Chondrocyte (in vitro differentiated cells): ENCODE measurements around the gene RNF207. TPM values are rescaled to one million over a fixed set of nuclear protein-coding genes. Genes with fewer than 3 reads are reported as not detected.

Experiments
- DNase-seq: peaks from one replicate; pipeline ENCODE4 v3.0.0; 2021; ENCODE audit warnings: mixed read lengths, low spot score
- H3K27ac Mint-ChIP-seq: one replicate; pipeline ENCODE4 v1.8.0; 2021; ENCODE audit warnings: mild to moderate bottlenecking, moderate library complexity, mixed read lengths; ENCODE audit not compliant: unreplicated experiment
- H3K27me3 Mint-ChIP-seq: 2 replicates; pipeline ENCODE4 v1.8.0; 2021; ENCODE audit warnings: low read depth, mixed read lengths
- H3K36me3 Mint-ChIP-seq: 2 replicates; pipeline ENCODE4 v1.8.0; 2021; ENCODE audit warnings: low read depth, mixed read lengths
- H3K4me1 Mint-ChIP-seq: 2 replicates; pipeline ENCODE4 v1.8.0; 2021; ENCODE audit warnings: low read depth, mild to moderate bottlenecking, mixed read lengths
- H3K4me3 Mint-ChIP-seq: one replicate; pipeline ENCODE4 v1.8.0; 2021; ENCODE audit warnings: mild to moderate bottlenecking, moderate library complexity, mixed read lengths; ENCODE audit not compliant: unreplicated experiment
- H3K9me3 Mint-ChIP-seq: 2 replicates; pipeline ENCODE4 v1.8.0; 2021; ENCODE audit warnings: low read depth, mixed read lengths
- total RNA-seq: library from RNA; stranded (reverse); gene quantifications from 3 replicates; pipeline ENCODE4 v1.2.1, GENCODE V29; 2021
- TF ChIP-seq, protein P1 (sequence below): fragments of 200-600 bp; sonication (generic); IDR thresholded peaks from 2 replicates; pipeline ENCODE4 v1.5.0; 2021; ENCODE audit warnings: antibody characterized with exemption, mild to moderate bottlenecking, moderate library complexity

Gene RNF207
- total RNA-seq, 1 donor from 2014 or later: 19.9 TPM

GRCh38 chr1:6220236-6220635, 14.3 kb downstream of the RNF207 start:
- no peak for DNase-seq
- H3K9me3 Mint-ChIP-seq: no peaks in the 10 kb centered on the region
- no peak overlapping the region for H3K27ac Mint-ChIP-seq
- no peak overlapping the region for H3K4me3 Mint-ChIP-seq
- H3K27me3 Mint-ChIP-seq: no peaks in the 10 kb centered on the region
- H3K36me3 Mint-ChIP-seq: peaks cover 21% of the 10 kb centered on the region
- H3K4me1 Mint-ChIP-seq: peaks cover 15% of the 10 kb centered on the region
- TF ChIP-seq, protein P1, sequence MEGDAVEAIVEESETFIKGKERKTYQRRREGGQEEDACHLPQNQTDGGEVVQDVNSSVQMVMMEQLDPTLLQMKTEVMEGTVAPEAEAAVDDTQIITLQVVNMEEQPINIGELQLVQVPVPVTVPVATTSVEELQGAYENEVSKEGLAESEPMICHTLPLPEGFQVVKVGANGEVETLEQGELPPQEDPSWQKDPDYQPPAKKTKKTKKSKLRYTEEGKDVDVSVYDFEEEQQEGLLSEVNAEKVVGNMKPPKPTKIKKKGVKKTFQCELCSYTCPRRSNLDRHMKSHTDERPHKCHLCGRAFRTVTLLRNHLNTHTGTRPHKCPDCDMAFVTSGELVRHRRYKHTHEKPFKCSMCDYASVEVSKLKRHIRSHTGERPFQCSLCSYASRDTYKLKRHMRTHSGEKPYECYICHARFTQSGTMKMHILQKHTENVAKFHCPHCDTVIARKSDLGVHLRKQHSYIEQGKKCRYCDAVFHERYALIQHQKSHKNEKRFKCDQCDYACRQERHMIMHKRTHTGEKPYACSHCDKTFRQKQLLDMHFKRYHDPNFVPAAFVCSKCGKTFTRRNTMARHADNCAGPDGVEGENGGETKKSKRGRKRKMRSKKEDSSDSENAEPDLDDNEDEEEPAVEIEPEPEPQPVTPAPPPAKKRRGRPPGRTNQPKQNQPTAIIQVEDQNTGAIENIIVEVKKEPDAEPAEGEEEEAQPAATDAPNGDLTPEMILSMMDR: no peak

GRCh38 chr1:6221210-6221784, 15.4 kb downstream of the RNF207 start:
- Mint-ChIP-seq H3K4me1 (peaks cover 16% of the 10 kb centered on the region), H3K9me3 (no peaks in the 10 kb centered on the region), H3K4me3 (no peak overlapping the region), H3K27ac (no peak overlapping the region), H3K36me3 (peaks cover 20% of the 10 kb centered on the region), H3K27me3 (no peaks in the 10 kb centered on the region)
- no peak for DNase-seq
- TF ChIP-seq, protein P1: no peak

DNA sequence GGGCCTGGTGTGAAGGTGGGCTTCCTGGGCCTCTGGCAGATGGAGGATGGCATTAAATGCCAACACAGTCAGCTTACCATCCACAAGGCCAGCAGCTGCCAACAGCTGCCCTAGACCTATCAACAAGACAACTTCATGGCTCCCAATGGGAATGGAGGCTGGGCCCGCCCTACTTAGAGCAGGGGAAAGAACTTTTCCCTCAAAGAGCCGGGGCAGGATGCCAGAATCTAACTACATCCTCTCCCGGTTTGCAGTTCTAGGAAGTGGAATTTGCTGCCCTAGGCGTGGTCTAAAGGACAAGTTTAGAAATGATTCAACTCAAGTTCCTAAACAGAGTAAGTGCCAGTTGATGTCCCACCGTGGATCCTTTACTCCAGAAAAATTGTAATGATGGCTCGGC, 16.7 kb downstream of the RNF207 start:
- Mint-ChIP-seq H3K4me1 (peaks cover 17% of the 10 kb centered on the region), H3K36me3 (peaks cover 19% of the 10 kb centered on the region), H3K27me3 (no peaks in the 10 kb centered on the region), H3K9me3 (no peaks in the 10 kb centered on the region), H3K27ac (peak overlapping the region; percentile 45), H3K4me3 (no peak overlapping the region)
- TF ChIP-seq, protein P1: no peak
- DNase-seq: no peak

DNA sequence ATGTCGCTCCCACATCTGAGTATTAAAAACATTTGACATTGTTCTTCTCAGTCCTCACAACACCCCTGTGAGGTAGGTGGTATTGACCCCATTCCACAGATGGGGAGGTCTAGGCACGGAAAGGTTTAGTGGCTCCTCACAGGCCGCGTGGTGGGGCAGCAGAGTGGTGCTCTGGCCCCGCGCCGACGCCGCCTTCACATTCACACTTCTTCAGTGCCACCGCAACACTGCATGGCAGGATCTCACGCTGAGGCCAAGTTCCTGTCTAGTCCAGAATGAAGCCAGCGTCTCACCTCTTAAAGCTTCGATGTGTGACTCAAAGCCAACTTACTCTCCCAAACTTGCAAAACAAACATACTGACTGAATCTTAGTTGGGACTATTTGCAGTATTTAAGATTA, 17.7 kb downstream of the RNF207 start:
- Mint-ChIP-seq H3K4me1 (peaks cover 17% of the 10 kb centered on the region), H3K9me3 (no peaks in the 10 kb centered on the region), H3K27me3 (no peaks in the 10 kb centered on the region), H3K4me3 (no peak overlapping the region), H3K27ac (no peak overlapping the region), H3K36me3 (peaks cover 19% of the 10 kb centered on the region)
- TF ChIP-seq, protein P1: no peak
- no peak for DNase-seq

GRCh38 chr1:6224718-6225117, 18.8 kb downstream of the RNF207 start:
- no peak for DNase-seq
- H3K27me3 Mint-ChIP-seq: no peaks in the 10 kb centered on the region
- H3K4me1 Mint-ChIP-seq: peaks cover 17% of the 10 kb centered on the region
- TF ChIP-seq, protein P1: no peak
- peak overlapping the region; percentile 22 for H3K27ac Mint-ChIP-seq
- H3K9me3 Mint-ChIP-seq: no peaks in the 10 kb centered on the region
- H3K36me3 Mint-ChIP-seq: peaks cover 20% of the 10 kb centered on the region
- H3K4me3 Mint-ChIP-seq: no peak overlapping the region
